Cerebellar nuclear complex (tissue), 1 donor: ENCODE data around the gene TYW1.
"Not testable (repeated sequence)": the region's sequence is repeated elsewhere in the genome, so short reads cannot be mapped to it uniquely, and the experiment has no call there.

Experiments
- DNase-seq, 2 experiments: peaks; one replicate each; lab custom pipeline; 2025; lab: John Stamatoyannopoulos, UW

The TYW1 gene

GRCh38 chr7:67045496-67045995 lies 48.9 kb downstream of the TYW1 start:
- no peak for DNase-seq

GRCh38 chr7:67046819-67047218 lies 50.2 kb downstream of the TYW1 start:
- not testable (repeated sequence) for DNase-seq

DNA sequence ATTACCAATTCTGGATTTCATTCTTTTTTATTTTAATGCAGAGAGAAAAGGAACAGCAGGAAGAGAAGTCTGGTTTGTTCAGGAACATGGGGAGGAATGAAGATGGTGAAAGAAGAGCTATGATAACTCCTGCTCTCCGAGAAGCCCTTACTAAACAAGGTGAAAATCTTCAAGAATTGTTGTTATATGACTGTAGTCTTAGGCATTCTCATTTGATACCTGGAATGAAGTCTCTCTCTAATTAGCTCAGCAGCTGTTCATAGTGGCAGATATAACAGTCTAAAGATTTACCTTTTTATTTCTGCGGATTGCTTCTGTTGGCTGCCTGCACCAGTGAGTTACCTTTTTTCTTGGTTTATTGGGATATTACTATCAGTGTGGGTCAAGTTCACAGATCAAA lies 53.3 kb downstream of the TYW1 start:
- DNase-seq: not testable (repeated sequence)

DNA sequence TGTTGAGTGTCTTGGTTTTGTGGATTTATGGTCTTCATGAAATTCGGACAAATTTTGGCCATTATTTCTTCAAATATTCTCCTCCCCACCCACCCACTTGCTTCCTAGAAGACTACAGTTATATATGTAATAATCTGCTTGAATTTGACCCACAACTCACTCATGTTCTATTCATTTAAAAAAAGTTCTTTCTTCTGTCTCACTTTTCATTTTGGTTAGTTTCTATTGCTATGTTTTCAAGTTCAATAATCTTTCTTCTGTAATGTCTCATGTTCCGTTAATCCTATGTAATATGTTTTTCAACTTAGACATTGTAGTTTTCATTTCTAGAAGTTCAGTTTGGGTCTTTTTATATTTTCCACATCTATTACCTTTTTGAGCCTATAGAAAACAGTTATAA lies 55.5 kb downstream of the TYW1 start:
- not testable (repeated sequence) for DNase-seq

DNA sequence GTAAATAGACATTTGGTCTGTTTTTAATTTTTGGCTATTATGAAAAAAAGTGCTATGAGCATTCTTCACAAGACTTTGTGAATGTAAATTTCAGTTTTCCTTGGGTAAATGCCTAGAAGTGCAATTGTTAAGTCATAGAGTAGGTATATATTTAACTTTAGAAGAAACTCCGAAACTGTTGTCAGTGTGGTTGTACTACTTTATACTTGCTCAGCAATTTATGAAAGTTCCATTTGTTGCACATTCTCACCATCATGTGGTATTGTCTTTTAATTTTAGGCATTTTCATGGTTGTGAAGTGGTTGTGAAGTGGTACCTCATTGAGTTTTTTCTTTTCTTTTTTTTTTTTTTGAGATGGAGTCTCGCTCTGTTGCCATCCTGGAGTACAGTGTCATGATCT lies 60.0 kb downstream of the TYW1 start:
- no peak for DNase-seq

DNA sequence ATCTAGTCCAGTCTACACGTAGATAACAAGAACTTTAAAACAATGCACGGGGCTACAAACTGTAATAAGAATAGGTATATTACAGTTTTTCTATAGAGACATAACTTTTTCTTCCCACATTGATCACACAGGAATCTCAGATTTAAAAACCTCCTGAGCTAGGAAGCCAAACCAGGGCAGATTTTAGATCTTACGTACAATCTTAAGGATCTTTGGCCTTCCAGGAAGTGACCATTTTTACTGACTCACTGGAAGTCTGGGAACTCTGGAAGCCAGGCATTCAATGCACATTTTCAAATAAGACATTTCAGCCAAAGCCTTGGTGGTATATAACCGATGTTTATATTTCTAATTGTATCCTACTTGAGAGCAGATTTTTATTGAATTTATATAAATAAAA lies 64.7 kb downstream of the TYW1 start:
- DNase-seq: not testable (repeated sequence)

DNA sequence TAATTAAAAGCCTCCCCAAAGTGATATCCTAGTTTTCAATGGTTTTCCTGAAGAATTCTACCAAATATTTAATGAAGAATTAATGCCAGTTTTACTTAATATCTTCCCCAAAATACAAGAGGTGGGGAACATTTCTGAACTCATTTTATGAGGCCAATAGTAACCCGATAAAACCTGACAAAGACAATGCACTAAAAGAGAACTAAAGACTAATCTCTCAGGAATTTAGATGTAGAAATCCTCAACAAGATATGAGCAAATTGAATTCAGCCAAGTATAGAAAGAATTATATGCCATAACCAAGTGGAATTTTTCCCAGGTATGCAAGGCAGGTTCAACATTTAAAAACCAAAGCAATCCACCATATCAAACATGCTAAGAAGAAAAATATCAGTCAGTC lies 66.2 kb downstream of the TYW1 start:
- DNase-seq: not testable (repeated sequence)

DNA sequence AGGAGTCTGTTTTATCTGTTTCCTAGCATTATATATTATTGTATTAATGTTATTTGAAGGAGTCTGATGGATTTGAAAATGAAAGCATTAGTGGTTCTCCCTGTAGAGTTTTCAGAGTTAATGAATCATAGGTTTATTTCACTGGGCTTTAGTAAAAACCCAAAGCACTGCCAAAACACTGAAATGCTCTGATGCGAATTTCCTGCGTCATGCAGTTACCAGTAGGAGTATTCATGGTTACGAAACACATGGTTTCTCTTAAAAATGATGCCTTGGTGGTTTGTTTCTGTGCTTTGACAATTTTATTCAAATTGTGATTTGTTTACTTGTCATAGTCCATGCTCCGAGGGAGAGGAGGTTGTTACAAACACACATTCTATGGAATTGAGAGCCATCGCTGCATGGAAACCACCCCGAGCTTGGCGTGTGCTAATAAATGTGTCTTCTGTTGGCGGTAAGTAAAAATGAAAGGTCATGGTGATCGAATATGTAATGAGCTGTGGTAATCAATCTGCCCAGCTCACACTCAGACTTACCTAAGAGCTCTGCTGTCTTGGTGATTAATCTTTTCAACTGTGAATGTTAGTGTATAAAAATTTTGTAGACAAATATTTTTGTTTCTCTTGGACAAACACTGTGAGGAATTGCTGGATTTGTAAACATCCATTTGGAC lies 70.5 kb downstream of the TYW1 start:
- not testable (repeated sequence) for DNase-seq

- not testable (repeated sequence) for DNase-seq
These were observed 79.5 kb downstream of the TYW1 start for GRCh38 chr7:67076120-67076519.

- DNase-seq: not testable (repeated sequence)
These were observed 86.2 kb downstream of the TYW1 start for GRCh38 chr7:67082880-67083279.

DNA sequence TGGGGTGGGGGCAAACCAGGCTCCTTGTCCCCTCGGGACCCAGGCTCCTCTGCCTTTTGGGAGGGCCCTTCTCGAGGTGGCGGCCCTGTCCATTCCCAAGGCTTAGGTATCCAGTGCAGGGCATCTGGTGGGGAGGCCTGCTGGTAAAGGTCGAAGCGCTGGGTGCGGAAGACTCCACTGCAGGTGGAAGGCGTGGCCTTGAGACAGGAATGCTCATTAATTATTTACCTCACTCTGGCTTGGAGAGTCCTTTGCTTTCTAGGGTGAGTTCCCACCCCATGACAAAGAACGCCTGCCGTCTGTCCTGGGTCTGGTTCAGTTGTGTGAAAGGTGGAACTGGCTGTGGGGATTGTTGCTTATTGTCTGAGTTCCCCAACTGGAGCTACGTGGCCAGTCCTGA lies 92.6 kb downstream of the TYW1 start:
- not testable (repeated sequence) for DNase-seq

DNA sequence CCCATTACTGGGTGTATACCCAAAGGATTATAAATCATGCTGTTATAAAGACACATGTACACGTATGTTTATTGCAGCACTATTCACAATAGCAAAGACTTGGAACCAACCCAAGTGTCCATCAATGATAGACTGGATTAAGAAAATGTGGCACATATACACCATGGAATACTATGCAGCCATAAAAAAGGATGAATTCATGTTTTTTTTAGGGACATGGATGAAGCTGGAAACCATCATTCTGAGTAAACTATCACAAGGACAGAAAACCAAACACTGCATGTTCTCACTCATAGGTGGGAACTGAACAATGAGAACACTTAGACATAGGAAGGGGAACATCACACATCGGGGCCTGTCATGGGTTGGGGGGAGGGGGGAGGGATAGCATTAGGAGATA lies 94.4 kb downstream of the TYW1 start:
- not testable (repeated sequence) for DNase-seq

GRCh38 chr7:67098031-67098430 lies 101.4 kb downstream of the TYW1 start:
- not testable (repeated sequence) for DNase-seq

DNA sequence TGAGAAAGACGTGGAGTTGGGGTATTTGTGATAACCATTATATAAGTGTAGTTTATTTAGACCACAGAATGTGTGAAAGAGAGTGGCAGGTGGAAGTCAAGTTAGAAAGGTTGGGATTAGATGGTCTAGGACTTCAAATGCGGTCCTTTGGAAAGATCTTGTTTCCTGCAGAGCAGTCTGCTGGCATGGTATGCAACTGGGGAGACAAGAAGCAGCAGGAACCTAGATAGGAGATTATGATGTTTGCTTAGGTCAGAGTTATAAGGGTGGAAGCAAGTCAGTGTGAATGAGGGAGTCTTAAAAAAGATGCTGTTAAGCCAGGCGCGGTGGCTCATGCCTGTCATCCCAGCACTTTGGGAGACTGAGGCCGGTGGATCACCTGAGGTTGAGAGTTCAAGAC lies 102.8 kb downstream of the TYW1 start:
- not testable (repeated sequence) for DNase-seq

- not testable (repeated sequence) for DNase-seq
These were observed 103.4 kb downstream of the TYW1 start for GRCh38 chr7:67100038-67100437.

DNA sequence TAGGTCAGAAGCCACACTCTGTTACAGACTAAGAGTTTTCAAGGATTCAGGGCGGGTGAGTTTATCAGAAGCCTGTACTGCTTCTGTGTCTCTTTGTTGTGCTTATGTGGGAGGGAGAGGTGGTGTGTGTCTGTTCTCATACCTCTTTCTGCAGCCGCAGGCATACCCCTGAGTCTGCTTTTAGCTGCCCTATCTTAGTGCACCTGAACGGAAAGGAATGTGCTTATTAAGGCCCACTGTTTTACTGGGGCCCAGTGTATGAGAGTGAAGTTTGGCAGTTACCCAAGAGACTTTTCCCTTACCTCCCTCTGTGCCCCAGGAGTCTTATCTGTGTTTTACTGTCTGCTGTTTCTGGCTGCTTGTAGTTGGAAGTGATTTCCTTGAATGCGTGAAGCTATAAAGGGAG lies 104.3 kb downstream of the TYW1 start:
- DNase-seq: no peak

DNA sequence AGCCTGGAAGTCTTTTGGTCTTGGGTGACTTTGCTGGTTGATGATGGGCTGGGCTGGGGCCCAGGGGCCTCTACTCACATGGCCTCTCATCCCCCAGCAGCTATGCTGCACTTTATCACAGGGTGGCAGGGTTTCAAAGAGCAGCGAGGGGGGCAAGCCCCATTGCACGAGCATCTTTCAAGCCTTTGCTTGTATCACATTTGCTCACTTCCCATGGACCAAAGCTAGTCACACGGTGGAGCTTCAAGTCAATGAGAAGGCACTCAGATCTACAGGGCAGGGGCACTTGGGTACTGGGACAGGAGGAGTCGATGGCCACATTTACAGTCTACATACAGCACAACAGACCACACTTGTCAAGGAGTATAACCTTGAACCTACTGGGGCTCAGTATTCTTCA lies 108.3 kb downstream of the TYW1 start:
- not testable (repeated sequence) for DNase-seq

DNA sequence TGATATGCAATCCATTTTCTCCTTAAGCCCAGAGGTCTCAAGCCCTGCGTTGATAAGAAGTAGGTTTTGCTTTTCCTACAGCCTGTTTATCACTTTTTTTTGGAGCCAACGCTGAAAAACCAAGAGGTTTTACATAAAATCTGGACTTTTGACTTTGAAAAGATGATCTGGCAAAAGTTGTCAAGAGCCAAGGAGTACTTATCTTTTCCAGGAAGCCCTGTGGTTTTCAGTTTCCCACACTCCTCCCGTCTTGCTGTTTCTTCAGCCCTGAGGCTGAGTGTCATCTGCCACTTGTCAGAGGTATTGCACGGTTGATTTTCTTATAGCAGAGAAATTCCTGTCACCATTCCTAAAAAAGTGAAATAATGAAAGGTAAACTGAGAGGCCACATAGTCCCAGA lies 108.7 kb downstream of the TYW1 start:
- no peak for DNase-seq

- not testable (repeated sequence) for DNase-seq
These were observed 109.6 kb downstream of the TYW1 start for GRCh38 chr7:67106255-67106654.

GRCh38 chr7:67111342-67111741 lies 114.7 kb downstream of the TYW1 start:
- DNase-seq: not testable (repeated sequence)

DNA sequence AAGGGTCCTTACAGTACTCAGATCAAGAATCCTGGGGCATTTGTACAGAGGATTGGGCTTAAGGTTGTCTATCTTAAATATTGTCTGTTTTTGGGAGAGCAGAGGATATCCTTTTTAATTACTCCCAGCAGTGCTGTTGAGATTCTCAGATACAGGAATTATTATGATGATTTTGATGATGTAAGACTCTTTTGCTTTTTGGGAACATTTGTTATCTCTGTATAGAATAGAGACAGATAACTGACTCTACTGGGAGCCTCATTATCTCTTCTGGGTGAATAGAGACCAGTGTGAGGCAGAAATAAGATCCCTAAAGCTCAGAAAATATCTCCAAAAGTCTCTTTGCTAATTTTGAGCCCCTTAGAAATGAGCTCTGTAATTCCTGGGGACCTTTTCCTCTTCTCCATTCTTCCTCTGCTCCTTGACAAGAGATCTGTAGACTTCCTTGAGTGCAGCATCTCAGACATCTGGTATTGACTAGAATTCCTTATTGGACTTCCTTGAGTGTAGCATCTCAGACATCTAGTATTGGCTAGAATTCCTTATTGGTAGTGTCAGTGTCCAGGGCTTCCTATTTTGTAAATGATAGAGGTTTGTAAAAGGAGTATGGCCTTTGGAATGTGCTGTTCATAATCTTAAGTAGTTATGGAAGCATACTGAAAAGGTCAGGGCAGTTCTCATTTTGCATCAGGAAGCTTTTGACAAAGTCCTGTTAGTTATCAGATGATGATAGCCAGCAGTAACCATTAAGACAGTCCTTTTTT lies 118.0 kb downstream of the TYW1 start:
- DNase-seq: not testable (repeated sequence)

DNA sequence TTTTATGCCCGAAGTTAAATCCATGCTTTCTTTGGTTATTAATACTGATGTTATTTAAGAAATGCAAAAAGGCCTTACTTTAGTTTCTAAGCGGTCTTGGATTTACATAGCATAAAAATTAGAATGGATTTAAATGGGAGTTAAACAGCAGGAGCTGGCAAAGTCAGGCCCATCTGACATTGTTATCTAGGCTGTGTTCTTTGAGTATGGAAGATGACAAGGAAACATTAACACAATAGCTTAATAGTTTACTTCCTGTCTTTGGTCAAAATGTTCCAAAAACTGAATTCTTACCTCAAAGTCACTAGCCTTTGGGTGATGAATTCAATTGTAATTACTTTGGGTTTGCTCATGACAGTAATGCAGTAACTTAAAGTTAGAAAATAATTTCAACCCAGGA lies 123.9 kb downstream of the TYW1 start:
- DNase-seq: not testable (repeated sequence)

- not testable (repeated sequence) for DNase-seq
These were observed 131.6 kb downstream of the TYW1 start for GRCh38 chr7:67128257-67128656.
